NCI-H1105 treated with DMSO at 0.1 percent for 48 hours (cell line): ENCODE measurements around the gene ASCL3.
"Not testable (repeated sequence)": the region's sequence is repeated elsewhere in the genome, so short reads cannot be mapped to it uniquely, and the experiment has no call there.

ENCODE experiments used
- DNase-seq: peaks from one replicate; lab custom pipeline; 2025; lab: John Stamatoyannopoulos, UW

Gene ASCL3

DNA sequence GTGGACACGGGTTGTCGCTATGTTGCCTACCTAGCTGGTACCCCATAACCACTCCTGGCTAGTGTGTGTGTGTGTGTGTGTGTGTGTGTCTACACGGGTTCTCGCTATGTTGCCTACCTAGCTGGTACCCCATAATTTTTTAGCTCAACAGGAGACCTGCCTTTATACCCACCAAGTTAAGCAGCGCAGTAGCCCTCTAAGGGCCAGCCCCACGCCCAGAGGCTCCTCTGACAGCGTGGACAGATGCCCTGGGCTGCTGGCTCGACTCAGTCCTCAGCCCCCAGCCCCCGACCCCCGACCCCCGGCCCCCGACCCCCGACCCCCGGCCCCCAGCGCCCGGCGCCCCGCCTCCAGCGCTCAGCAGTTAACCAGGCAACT is 32.2 kb downstream of the ASCL3 start:
- DNase-seq: peak; percentile 46

DNA sequence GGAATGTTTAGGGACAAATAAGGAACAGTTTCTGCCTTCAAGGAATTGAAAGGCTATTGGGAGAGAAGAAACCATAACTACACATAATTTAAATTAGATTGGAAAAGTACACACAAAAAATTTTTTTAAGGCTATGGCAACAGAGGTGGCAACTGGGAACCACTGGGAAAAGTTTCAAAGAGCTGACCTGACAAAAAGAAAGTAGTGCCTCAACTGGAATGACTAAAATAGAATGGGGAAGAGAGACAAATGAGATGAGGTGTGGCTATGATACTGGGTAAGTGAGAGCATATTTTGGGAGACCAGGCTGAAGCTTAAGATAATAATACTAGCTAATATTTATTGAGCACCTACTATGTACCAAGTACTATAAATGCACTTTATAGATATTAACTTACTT is 34.7 kb downstream of the ASCL3 start:
- no peak for DNase-seq

- DNase-seq: no peak
Measured at GRCh38 chr11:8907116-8907515, 35.7 kb downstream of the ASCL3 start.

DNA sequence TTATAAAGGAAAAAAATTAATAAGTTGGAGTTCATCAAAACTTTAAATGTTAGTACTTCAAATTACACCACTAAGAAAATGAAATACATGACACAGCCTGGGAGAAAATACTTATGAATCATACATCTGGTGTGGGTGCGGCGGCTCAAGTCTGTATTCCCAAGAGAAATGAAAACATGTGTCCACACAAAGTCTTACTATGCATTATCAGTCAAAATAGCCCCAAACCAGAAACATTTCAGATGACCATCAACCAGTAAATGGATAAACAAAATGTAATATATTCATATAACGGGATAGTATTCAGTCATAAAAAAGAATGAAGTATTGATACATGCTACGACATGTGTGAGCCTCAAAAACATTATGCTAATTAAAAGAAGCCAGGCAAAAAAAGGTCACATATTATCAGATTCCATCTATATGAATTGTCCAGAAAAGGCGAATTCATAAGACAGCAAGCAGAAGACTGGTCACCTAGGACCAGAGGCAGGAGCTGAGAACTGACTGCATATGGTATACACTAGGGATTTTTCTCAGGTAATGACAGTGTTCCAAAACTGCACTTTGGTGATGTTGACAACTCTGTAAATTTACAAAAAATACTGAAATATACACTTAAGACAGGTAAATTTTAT is 37.2 kb downstream of the ASCL3 start:
- no peak for DNase-seq

DNA sequence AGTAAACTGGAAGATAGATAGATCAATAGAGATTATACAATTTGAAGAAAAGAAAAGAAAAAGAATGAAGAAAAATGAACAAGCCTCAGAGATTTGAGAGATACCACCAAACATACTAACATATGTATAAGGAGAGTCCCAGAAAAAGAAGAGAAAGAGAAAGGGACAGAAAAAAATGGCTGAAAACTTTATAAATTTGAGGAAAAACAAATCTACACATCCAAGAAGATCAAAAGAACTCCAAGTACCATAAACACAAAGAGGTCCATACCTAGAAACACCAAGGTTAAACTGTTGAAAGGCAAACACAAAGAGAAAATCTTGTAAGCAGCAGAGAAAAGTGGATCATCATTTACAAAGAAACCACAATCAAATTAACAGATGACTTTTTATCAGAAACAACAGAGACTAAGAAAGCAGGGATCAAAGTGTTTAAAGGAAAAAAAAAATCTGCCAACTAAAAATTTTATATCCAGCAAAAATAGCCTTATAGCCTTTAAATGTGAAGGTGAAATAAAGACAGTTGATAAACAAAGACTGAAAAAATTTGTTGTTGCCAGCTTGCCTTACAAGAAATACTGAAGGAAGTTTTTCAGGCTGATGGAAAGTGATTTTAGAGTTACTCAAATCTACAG is 43.6 kb downstream of the ASCL3 start:
- DNase-seq: no peak

- not testable (repeated sequence) for DNase-seq
Measured at GRCh38 chr11:8891185-8891584, 51.6 kb downstream of the ASCL3 start.
